ENCODE results near the gene KRT78. TPM values are rescaled to one million over a fixed set of nuclear protein-coding genes. Genes with fewer than 3 reads are reported as not detected.
"Not testable (repeated sequence)": the region's sequence is repeated elsewhere in the genome, so short reads cannot be mapped to it uniquely, and the experiment has no call there.

The KRT78 gene
- total RNA-seq, 3 donors from 2014 or later (not counting 1 experiment from before 2014, with no cell fraction given): not detected

- ATAC-seq: peak; percentile 72 to 85 (median 77)
- peak; percentile 75 to 85 for DNase-seq
- Histone ChIP-seq H3K27ac (ENCODE audit: low read length) (no peak overlapping the region), H3K9me3 (ENCODE audit: control insufficient read depth, insufficient read depth, low read length) (no peaks in the 10 kb centered on the region), H3K4me3 (ENCODE audit: low read length) (no peak overlapping the region), H3K27me3 (ENCODE audit: control insufficient read depth, insufficient read depth, low read length) (no peaks in the 10 kb centered on the region), H3K4me1 (ENCODE audit: control insufficient read depth, insufficient read depth, low read length) (peaks cover 5% of the 10 kb centered on the region), H3K36me3 (ENCODE audit: control insufficient read depth, insufficient read depth, low read length) (no peaks in the 10 kb centered on the region)
- Mint-ChIP-seq H3K9me3 (no peaks in the 10 kb centered on the region), H3K27me3 (ENCODE audit: low read depth in 2 of 2) (peaks cover 8% of the 10 kb centered on the region in 2 donors), H3K36me3 (no peaks in the 10 kb centered on the region), H3K4me1 (peaks cover 0 to 7% of the 10 kb centered on the region in 2 donors), H3K27ac (no peak overlapping the region), H3K4me3 (no peak overlapping the region)
- intact Hi-C loops (cut with micrococcal nuclease): loop anchor here (1.0 kb wide), 1 partner anchor 97 kb away; no protein-coding TSS in a partner anchor
- peak; percentile 92 for TF ChIP-seq CTCF (IDR thresholded peaks at IDR 0.05)
- WGBS (ENCODE audit: insufficient coverage): 30% methylated on average over 8 of the region's 13 CpGs
Measured at GRCh38 chr12:52884526-52885293, 35.9 kb upstream of the KRT78 start.

- WGBS (ENCODE audit: insufficient coverage): 70% methylated on average over 4 of the region's 8 CpGs
- H3K36me3 ChIP-seq (ENCODE audit: control insufficient read depth, insufficient read depth, low read length); H3K4me3 ChIP-seq (ENCODE audit: low read length); DNase-seq; H3K4me3 Mint-ChIP-seq; H3K27ac ChIP-seq (ENCODE audit: low read length); ATAC-seq; H3K36me3 Mint-ChIP-seq; intact Hi-C loops (cut with micrococcal nuclease); H3K27me3 ChIP-seq (ENCODE audit: control insufficient read depth, insufficient read depth, low read length); H3K9me3 ChIP-seq (ENCODE audit: control insufficient read depth, insufficient read depth, low read length); H3K27ac Mint-ChIP-seq; H3K9me3 Mint-ChIP-seq: not testable (repeated sequence)
- peaks cover 0 to 26% of the 10 kb centered on the region in 2 donors for H3K4me1 Mint-ChIP-seq
- H3K4me1 ChIP-seq (ENCODE audit: control insufficient read depth, insufficient read depth, low read length): peaks cover 17% of the 10 kb centered on the region
- H3K27me3 Mint-ChIP-seq (ENCODE audit: low read depth in 2 of 2): peaks cover 0 to 24% of the 10 kb centered on the region in 2 donors
Measured at GRCh38 chr12:52880499-52880898, 31.7 kb upstream of the KRT78 start.

- Mint-ChIP-seq H3K4me1 (peaks cover 2 to 33% of the 10 kb centered on the region in 2 donors), H3K4me3 (peak overlapping the region; percentile 68), H3K36me3 (no peaks in the 10 kb centered on the region), H3K27ac (peak overlapping the region in 1 of 2 donors; percentile 37), H3K27me3 (ENCODE audit: low read depth in 2 of 2) (peaks cover 0 to 27% of the 10 kb centered on the region in 2 donors), H3K9me3 (no peaks in the 10 kb centered on the region)
- WGBS (ENCODE audit: insufficient coverage): 7% methylated on average over 35 of the region's 38 CpGs
- intact Hi-C loops (cut with micrococcal nuclease): loop anchor here (1.0 to 5.0 kb wide), 4 partner anchors 296 to 723 kb away; no protein-coding TSS in a partner anchor
- no peaks in the 10 kb centered on the region for H3K9me3 ChIP-seq (ENCODE audit: control insufficient read depth, insufficient read depth, low read length)
- TF ChIP-seq CTCF (IDR thresholded peaks at IDR 0.05): peak; percentile 99
- peaks cover 22% of the 10 kb centered on the region for H3K4me1 ChIP-seq (ENCODE audit: control insufficient read depth, insufficient read depth, low read length)
- H3K27ac ChIP-seq (ENCODE audit: low read length): no peak overlapping the region
- H3K27me3 ChIP-seq (ENCODE audit: control insufficient read depth, insufficient read depth, low read length): peaks cover 3% of the 10 kb centered on the region
- no peaks in the 10 kb centered on the region for H3K36me3 ChIP-seq (ENCODE audit: control insufficient read depth, insufficient read depth, low read length)
- no peak overlapping the region for H3K4me3 ChIP-seq (ENCODE audit: low read length)
- DNase-seq (peak; percentile 77 to 85), ATAC-seq (peak; percentile 95 to 98 (median 98))
Measured at GRCh38 chr12:52879394-52880351, 30.9 kb upstream of the KRT78 start.

Data from natural killer cell (primary cell).